MV-4-11 (cell line): ENCODE data around the gene CDC37.

Source experiments
- DNase-seq: peaks from one replicate; lab custom pipeline; 2025; lab: John Stamatoyannopoulos, UW

The CDC37 gene

DNA sequence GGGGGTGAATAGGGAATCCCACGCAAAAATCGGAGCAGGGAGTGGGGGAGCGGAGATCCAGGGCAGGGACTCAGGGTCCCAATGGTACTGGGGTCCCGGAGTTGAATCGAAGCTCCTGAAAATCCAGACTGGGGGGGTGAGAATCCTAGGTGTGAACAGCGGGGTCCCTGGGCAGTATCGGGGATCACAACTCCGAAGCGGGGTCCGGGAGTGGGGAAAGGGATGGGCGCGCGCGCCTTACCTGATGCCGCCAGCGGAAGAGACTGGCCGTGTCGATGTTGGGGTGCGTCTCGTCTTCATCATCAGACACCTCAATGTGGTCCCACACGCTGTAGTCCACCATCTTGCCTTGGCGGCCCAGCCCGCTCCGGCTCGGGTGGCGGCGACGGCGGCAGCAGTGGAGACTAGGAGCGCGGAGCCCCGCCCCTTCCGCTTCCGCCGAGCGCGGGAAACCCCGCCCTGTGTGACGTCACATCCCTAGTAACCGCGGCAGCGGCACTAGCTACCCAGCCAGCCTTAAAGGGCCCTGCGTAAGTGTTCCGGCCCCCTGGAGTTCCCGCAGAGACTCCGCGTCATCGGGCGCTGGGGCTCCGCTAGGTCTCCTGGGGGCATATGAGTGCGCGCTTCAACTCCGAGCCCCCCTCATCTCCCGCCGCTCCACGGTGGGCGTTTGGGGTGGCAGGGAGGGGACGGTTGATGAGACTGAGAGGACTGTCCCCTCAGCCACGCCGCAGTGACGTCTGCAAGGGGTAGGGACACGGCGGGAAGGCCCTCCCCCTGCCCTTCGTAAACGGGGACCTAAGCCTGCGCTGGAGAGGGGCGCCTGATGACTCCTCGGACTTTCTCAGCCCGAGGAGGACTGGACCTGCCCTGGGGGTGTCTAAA is at the start of gene CDC37:
Gene CDC37, minus strand, starts transcription at position 406 of the 885 bp plus-strand sequence. Its CDS starts 63 bp downstream, at position 343.
- DNase-seq: peak; percentile 97

DNA sequence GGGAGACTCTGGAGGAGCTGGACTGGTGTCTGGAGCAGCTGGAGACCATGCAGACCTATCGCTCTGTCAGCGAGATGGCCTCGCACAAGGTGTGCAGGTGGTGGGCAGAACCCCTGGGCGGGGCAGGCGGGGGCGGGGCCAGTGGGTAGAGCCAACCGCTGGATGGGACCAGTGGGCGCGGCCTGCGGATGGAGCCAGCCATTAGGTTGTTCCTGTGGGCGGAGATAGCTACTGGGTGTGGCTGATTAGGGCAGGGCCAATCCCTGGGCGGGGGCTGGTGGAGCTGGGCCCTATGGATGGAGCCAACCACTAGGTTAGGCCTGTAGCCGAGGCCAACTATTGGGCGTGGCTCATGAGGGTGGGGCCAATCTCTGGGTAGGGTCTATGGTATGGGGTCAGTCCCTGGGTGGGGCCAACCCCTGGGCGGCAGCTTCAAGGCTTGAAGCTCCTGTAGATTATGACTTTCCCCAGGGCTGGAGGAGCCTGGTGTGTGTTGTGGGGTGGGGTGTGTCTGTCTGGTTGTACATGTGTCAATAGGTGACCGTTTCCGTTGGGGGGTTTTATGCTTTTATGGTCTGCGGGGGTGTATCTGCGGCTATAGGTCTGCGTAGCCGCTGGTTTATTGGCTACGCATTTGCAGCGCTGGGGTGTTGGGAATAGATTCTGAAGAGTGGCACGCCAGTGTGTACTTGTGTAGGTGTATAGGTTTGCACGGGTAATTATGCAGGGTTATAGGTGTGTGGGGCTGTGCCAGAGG is 47.7 kb upstream of the CDC37 start:
- DNase-seq: peak; percentile 44

DNA sequence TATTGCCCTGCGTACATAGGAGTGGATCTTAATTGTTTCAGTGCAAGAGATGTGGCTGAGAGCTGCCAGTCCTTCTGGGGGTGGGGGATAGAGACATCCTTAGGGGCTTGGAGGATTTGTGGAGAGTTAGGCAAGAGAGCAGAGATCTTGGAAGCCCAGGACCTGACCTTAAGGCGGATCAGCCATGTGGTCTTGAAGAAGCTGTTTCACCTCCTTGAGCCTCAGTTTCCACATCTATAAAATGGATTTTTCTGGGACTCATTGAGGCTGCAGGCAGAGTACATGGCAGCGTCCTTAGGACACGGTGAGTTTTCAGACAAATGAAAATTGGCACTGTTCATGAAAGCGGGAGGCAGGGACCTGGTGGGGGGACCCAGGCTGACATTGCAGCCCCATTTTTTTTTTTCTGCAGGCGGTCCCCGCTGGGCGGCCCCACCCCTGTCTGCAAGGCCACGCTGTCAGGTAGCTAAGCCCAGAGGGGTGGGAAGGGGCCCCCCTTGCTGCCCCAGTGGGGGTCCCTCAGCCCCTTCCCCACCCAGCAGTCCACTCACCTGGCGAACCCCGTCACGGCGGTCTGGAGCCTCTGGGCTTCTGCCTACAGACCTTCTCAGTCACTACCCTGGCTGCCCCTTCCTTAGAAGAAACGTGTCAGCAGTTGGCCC is 47.0 kb upstream of the CDC37 start:
- no peak for DNase-seq

DNA sequence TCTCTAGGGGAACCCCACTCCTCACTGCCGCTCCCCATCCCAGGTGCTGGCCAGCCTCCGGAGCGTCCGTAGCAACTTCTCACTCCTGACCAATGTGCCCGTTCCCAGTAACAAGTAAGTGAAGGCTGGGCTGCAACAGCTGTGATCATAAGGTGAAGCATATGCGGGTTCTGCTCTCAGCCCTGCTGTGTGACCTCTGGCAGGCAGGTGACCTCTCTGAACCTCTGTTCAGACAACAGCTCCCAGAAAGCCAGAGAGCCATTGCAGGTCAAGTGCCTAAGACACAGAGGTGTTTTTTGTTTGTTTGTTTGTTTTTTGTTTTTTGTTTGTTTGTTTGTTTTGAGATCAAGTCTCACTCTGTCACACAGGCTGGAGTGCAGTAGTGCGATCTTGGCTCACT is 45.7 kb upstream of the CDC37 start:
- no peak for DNase-seq

DNA sequence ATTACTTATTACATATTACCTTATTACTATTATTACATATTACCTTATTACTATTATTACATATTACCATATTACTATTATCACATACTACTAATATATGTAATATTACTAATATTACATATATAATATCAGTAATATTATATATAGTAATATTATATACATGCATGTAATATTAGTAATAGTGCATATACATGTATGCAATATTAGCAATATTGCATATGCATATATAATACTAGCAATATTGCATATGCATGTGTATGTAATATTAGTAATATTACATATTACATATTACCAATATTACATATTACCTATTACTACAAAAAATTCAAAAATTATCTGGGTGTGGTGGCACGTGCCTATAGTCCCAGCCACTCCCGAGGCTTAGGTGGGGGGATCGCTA is 39.4 kb upstream of the CDC37 start:
- DNase-seq: no peak

DNA sequence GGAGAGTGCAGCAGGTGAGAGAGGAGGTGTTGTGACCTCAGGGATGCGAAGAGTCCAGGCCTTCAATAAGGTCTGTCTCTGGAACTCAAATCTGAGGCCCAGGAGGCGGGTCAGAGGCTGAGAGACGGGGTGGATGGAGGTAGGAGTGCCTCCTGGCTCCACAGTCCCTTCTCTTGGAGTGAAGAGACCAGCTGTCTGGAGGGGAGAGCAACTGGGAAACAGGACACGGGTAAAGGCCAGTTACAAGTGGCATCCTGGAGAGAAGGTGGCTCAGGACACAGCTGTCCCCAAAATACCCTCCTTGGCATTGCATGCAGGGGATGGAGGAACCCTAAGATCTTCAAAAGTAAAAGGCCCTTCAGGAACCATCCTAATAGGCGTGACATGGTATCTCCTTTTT is 36.2 kb upstream of the CDC37 start:
- no peak for DNase-seq

DNA sequence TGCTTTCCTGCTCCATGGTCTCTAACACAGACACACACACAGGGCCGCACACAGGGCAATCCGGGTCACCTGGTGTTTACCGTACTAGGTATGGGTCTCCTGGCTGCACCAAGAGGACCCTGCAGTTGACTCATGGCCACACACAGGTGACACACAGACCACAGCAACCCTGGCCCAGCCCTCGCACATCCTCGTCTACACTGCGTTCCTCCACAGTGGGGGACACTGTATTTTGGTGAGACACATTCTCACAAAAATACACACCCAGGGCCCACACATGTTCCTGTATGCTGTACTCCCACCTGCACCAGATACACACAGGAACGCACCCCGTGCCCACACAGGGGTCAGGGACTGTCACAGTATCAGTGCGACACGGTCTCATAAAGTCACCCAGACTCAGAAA is 29.8 kb upstream of the CDC37 start:
- no peak for DNase-seq

DNA sequence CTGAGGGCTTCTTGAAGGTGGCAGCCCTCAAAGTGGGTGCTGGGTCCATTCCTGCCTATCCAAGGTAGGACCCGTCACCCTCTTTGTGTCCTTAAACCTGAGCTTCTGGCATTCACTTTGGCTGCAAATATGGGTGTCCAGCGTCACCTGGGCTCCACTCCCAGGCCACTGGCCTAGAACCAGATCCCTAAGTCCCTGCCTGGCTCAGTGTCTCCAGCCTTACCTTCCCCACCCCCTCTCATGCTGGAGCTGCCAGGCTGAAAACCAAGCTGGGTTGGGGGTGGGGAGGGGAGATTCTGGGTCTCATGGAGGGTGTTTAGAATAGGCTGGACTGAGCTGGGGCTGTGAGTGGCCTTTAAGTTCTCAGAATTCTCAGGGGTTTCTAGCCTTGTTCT is 29.4 kb upstream of the CDC37 start:
- DNase-seq: no peak

DNA sequence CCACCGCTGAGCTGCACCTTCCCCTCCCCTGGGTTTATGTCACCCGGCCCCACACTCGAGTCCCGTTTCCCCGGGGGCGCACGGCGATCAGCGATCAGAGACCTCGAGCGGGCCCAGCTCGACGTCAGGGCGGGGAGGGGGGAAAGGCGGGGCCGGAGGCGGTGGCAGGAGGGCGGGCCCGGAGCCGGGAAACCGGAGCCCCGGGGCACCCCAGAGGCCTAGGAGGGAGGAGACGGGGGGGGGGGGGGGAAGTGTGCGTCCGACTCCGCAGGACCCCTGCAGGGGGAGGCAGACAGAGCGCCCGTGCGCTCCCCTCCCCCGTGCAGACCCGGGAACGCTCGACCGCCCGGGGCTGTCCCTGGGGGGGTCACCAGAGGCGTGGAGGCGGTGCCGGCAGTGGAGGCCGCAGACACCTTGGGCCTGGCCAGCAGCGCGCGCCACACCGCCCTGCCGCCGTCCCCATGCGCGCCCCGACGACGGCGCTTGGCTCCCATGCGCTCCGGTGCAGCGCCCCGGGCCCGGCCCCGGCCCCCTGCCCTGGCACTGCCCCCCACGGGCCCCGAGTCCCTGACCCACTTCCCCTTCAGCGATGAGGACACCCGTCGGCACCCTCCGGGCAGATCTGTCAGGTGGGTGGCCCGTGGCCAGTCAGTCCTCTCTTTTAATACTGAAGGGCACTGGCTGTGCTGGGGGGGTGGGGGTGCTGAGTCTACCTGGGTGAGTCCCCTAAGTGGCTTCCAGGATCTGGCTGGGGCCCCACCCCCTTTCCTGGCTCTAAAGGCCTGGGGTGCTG is 28.8 kb upstream of the CDC37 start:
- DNase-seq: no peak

DNA sequence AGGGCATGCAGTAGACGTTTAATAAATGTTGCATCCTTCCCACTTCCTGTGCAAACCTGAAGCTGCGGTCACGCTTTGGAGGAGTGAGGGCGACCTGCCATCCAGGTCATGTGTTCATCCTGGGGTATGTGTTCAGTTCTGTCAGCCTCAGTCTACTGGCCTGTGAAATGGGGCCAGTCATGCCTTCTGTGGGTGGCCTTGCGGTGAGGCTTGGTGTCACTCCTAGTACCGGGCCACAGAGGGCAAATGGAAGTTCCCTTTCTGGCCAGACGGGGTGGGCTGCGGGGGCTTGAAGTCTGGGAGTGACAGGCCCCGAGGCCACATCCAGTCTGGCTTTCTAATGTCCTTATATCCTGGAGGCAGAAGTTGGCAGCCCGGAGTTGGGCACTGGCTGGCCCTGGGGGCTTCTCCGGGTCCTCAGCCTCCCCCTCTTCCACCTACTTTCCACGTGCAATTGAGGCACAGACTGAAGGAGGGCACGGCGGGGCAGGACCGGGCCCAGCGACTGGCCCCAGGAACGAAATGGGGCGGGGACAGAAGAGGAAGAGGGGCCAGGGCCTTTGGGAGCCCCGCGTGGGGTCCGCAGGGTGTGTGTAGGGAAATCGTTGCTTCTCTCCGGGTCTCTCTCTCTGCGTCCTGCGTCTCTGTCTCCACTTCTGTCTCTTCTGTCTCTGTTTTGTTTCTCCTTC is 28.1 kb upstream of the CDC37 start:
- peak; percentile 43 for DNase-seq

DNA sequence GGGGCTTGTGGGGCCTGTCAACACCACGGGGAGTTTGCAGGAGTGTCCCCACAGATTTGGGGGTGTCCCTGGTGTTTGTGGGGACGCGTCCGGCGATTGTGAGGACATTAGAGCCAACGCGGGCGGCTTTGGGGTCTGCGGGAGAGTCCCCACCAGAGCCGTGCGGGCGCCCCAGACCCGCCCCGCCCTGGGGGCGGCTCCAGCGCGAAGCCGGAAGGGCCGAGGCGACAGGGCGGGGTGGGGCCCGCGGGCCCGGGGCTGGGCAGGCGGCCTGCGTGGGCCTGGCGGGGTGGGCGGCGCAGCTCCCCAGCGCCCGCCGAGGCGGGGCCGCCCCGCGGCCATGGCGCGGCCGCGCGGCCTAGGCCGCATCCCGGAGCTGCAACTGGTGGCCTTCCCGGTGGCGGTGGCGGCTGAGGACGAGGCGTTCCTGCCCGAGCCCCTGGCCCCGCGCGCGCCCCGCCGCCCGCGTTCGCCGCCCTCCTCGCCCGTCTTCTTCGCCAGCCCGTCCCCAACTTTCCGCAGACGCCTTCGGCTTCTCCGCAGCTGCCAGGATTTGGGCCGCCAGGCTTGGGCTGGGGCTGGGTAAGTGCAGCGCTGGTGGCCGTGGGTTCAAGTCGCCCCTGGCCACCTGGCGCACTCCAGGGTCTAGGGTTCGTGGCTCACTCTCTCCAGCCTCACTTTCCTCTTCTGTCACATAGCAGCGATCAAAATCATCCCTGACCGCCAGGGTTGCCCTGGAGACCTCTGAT is 27.3 kb upstream of the CDC37 start:
- no peak for DNase-seq

DNA sequence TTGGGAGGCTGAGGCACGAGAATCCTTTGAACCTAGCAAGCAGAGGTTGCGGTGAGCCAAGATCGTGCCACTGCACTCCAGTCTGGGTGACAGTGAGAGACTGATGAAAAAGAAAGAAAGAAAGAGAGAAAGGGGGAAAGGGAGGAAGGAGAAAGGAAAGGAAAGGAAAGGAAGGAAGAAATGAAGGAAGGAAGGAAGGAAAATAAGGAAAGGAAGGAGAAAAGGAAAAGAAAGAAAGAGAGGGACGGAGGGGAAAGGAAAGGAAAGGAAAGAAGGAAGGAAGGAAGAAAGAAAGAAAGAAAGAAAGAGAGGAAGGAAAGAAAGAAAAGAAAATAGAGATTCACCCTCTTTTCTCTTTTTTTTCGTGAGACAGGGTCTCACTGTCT is 25.6 kb upstream of the CDC37 start:
- DNase-seq: no peak

DNA sequence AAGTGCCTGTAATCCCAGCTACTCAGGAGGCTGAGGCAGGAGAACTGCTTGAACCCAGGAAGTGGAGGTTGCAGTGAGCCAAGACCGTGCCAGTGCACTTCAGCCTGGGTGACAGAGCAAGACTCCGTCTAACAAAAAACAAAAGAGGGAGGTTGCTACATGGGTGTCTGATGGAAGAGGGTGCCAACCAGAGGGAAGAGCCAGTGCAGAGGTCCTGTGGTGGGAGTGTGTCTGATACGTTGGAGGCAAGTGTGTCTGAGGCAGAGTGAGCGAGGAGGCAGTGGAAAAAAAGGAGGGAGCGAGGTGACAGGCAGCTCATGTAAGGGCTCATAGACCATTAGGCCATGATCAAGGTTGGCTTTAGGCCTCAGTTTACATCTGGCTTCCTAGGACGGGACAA is 23.8 kb upstream of the CDC37 start:
- no peak for DNase-seq

DNA sequence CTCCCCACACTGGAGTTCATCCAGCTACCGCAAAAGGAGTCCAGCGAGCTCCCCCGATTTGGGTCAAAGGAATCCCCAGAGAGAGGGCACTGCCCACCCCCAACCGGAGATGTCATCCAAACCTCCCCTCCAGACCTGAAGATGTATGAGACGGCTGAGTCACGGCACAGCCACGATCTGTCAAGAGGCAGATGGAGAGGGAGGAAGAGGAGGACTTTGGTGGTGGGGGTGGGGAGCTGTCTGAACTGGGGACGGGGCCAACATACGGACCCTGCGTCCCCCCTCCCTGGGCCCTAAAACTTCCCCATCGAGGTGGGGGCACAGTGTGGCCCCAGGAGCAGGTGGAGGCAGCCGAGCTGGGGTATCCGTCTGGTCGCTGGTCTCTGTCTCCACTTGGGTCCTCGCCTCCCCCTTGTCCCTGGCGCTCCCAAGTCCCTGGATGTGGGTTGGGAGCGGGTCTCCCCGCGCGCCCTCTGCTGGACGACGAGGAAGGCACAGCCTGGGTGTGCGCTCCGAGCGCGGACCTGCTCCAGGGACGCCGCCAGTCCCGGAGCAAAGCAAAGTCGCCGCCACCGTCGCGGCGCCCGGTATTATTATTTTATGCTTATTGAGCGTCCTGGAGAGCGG is 20.8 kb upstream of the CDC37 start:
- peak; percentile 50 for DNase-seq

DNA sequence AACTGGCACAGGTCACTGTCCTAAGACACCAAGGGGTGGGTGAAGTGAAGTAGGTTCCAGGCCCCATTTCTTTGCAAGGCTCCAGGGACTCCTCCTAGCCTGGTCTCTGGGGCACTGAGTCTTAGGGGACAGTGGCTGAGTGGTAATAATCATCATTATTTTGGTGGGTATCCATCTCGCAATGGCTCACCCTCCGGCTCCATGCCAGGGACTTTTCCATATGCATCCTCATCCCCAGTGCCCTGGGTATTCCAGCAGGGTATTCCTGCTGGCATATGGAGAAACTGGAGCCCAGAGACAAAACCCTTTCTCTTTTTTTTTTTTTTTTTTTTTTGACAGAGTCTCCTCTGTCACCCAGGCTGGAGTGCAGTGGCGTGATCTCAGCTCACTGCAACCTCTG is 19.5 kb upstream of the CDC37 start:
- no peak for DNase-seq

DNA sequence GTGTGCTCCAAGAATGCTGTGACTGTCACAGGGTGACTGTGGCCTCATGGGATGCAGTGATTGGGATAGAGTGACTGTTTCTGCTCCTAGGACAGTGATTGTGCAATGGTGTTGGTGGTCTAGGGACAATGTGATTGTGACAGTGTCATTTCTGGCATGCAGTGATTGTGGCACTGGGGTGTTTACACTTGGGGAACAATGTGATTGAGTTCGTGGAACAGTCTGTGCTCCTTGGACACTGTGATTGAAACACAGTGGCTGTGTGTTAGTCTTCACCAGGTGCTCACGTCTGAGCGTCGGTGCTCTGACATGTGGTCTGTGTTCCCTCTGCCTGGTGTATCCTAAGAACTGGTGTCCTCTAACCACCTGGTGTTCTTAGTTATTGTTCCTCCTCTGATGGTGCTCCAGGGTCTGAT is 18.7 kb upstream of the CDC37 start:
- peak; percentile 65 for DNase-seq

DNA sequence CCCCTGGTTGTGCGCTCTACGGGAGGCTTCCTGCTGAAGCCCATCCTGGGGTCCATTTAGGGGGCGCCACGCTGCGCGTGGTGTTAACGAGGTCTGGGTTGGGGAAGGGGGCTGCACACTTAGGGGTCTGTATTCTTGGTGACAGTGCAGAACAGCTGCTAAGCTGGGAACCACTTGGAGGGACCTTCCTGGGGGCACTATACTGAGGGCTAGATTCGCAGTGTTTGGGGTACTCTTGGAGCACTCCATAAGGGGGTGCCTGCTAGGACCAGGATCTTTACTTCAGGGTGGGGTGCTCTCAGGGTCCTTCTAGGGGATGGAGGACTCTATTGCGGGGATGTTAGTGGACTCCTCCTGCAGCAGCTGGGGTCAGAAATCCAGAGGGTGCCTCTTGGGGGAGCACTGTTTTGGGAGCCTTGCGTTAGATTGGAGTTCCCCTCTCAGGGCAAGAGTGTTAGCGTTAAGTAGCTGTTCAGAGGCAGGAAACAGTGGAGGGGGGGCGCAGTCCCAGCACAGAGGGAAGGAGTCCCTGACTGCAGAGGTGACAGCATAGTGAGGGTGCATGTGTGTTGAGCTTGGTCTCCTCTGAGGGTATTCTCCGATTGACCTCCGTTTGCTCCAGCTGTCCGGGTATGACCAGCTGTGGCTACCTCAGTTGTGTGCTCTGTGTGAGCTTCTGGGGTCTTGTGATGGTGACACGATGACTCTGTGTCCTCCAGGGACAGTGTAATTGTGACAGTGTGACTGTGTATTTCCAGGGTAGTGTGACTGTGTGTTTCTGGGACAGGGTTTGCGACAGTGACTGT is 18.1 kb upstream of the CDC37 start:
- no peak for DNase-seq

DNA sequence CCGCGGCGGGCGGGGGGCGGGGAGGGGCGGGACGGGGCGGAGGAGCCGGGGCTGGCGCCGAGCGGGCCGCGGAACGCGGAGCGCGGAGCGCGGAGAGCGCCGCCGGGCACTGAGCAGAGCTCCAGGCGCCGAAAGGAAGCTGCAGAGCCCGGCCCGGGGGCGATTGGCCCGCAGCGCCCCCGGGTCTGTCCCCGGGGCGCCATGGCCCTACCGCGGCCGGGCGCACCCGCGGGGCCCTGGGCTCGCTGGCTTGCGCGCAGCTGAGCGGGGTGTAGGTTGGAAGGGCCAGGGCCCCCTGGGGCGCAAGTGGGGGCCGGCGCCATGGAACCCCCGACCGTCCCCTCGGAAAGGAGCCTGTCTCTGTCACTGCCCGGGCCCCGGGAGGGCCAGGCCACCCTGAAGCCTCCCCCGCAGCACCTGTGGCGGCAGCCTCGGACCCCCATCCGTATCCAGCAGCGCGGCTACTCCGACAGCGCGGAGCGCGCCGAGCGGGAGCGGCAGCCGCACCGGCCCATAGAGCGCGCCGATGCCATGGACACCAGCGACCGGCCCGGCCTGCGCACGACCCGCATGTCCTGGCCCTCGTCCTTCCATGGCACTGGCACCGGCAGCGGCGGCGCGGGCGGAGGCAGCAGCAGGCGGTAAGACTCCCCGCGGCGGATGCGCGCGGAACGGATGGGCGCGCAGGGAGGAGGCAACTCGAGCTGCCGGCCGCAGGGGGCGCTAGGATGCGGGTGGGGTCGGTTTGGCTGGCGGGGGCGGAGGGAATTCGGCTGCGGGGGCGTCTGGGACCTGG is 17.3 kb upstream of the CDC37 start, which contains the start of gene PDE4A:
Gene PDE4A, plus strand, starts transcription at position 95 of the 796 bp plus-strand sequence. Its CDS starts 227 bp downstream, at position 322.
- DNase-seq: peak; percentile 48
